Measurements from ENCODE around the gene PRTN3. TPM values are rescaled to one million over a fixed set of nuclear protein-coding genes. Genes with fewer than 3 reads are reported as not detected.
"Not testable (repeated sequence)": the region's sequence is repeated elsewhere in the genome, so short reads cannot be mapped to it uniquely, and the experiment has no call there.

The PRTN3 gene
- total RNA-seq, 6 experiments from 2014 or later: 2.3 to 2.9 TPM; not detected in 4

DNA sequence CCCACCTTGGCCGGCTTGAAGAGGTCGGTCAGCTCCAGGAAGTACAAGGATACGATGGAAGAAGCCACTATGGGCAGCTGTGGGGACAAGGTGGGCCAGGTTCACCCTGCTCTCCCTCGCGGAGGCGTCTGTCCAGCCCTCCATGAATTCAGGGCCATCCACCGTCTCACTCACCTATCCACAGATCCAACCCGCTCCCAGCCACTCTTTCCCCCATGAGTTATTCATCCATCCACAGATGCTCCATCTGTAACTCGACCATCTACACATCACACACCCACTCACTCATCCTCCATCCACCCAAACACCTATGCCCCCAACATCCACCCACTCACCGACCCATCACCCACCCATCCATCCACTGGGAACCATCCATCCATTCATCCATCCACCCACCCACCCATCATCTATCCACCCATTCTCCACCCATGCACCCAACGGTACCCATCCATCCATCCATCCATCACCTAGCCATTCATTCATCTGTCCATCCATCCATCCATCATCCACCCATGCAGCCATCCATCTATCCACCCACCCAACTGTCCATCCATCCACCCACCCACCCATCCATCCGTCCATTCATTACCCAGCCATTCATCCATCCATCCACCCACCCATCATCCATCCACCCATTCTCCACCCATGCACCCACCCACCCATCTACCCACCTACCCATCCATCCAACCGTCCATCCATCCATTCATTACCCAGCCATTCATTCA is 24.9 kb upstream of the PRTN3 start:
- intact Hi-C loops (cut with DNase I): no loop called here

GRCh38 chr19:816500-816857 is 24.3 kb upstream of the PRTN3 start:
- peaks cover 0 to 1% (median 0%) of the 10 kb centered on the region in 4 donors for H3K4me1 ChIP-seq
- DNase-seq: no peak
- 70% methylated on average over 2 of the region's 2 CpGs for WGBS (ENCODE audit: insufficient coverage, low coverage, low lambda C conversion rate, missing lambda C conversion rate)
- intact Hi-C loops (cut with DNase I): no loop called here
- ATAC-seq: no peak
- H3K9me3 ChIP-seq: no peaks in the 10 kb centered on the region
- H3K4me3 ChIP-seq: no peak overlapping the region
- no peak overlapping the region for H3K27ac ChIP-seq
- H3K27me3 ChIP-seq: no peaks in the 10 kb centered on the region
- peaks cover 0 to 9% (median 2%) of the 10 kb centered on the region in 4 donors for H3K36me3 ChIP-seq
- TF ChIP-seq, protein P1, sequence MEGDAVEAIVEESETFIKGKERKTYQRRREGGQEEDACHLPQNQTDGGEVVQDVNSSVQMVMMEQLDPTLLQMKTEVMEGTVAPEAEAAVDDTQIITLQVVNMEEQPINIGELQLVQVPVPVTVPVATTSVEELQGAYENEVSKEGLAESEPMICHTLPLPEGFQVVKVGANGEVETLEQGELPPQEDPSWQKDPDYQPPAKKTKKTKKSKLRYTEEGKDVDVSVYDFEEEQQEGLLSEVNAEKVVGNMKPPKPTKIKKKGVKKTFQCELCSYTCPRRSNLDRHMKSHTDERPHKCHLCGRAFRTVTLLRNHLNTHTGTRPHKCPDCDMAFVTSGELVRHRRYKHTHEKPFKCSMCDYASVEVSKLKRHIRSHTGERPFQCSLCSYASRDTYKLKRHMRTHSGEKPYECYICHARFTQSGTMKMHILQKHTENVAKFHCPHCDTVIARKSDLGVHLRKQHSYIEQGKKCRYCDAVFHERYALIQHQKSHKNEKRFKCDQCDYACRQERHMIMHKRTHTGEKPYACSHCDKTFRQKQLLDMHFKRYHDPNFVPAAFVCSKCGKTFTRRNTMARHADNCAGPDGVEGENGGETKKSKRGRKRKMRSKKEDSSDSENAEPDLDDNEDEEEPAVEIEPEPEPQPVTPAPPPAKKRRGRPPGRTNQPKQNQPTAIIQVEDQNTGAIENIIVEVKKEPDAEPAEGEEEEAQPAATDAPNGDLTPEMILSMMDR (IDR thresholded peaks at IDR 0.05): no peak
- no peak for TF ChIP-seq POLR2A (IDR thresholded peaks at IDR 0.05)

More for the DNA sequence above, 24.9 kb upstream of the PRTN3 start:
- H3K4me1 ChIP-seq: no peaks in the 10 kb centered on the region
- no peaks in the 10 kb centered on the region for H3K27me3 ChIP-seq
- TF ChIP-seq, protein P1 (IDR thresholded peaks at IDR 0.05): no peak
- WGBS (ENCODE audit: insufficient coverage, low coverage, low lambda C conversion rate, missing lambda C conversion rate): 98% methylated on average over 5 of the region's 13 CpGs
- no peaks in the 10 kb centered on the region for H3K9me3 ChIP-seq
- peaks cover 3 to 14% (median 6%) of the 10 kb centered on the region in 4 donors for H3K36me3 ChIP-seq
- no peak for DNase-seq
- no peak overlapping the region for H3K4me3 ChIP-seq
- no peak overlapping the region for H3K27ac ChIP-seq
- ATAC-seq: no peak

- DNase-seq; H3K36me3 ChIP-seq; intact Hi-C loops (cut with DNase I); H3K9me3 ChIP-seq; H3K4me1 ChIP-seq; ATAC-seq; H3K4me3 ChIP-seq; H3K27ac ChIP-seq; H3K27me3 ChIP-seq: not testable (repeated sequence)
- 78% methylated on average over 3 of the region's 5 CpGs for WGBS (ENCODE audit: insufficient coverage, low coverage, low lambda C conversion rate, missing lambda C conversion rate)
These were observed 20.6 kb upstream of the PRTN3 start for GRCh38 chr19:820212-820611.

- DNase-seq: no peak
- H3K4me3 ChIP-seq: no peak overlapping the region
- intact Hi-C loops (cut with DNase I): no loop called here
- WGBS (ENCODE audit: insufficient coverage, low coverage, low lambda C conversion rate, missing lambda C conversion rate): 0% methylated on average over 1 of the region's 64 CpGs
- no peak overlapping the region for H3K27ac ChIP-seq
- H3K9me3 ChIP-seq: no peaks in the 10 kb centered on the region
- no peaks in the 10 kb centered on the region for H3K36me3 ChIP-seq
- ATAC-seq: peak in 1 of 4 donors; percentile 19
- H3K27me3 ChIP-seq: peaks cover 0 to 5% of the 10 kb centered on the region in 2 donors
- no peak for TF ChIP-seq POLR2A (IDR thresholded peaks at IDR 0.05)
- TF ChIP-seq, protein P1 (IDR thresholded peaks at IDR 0.05): no peak
- H3K4me1 ChIP-seq: peaks cover 0 to 6% (median 0%) of the 10 kb centered on the region in 4 donors
These were observed 19.5 kb upstream of the PRTN3 start for GRCh38 chr19:821231-821824.

DNA sequence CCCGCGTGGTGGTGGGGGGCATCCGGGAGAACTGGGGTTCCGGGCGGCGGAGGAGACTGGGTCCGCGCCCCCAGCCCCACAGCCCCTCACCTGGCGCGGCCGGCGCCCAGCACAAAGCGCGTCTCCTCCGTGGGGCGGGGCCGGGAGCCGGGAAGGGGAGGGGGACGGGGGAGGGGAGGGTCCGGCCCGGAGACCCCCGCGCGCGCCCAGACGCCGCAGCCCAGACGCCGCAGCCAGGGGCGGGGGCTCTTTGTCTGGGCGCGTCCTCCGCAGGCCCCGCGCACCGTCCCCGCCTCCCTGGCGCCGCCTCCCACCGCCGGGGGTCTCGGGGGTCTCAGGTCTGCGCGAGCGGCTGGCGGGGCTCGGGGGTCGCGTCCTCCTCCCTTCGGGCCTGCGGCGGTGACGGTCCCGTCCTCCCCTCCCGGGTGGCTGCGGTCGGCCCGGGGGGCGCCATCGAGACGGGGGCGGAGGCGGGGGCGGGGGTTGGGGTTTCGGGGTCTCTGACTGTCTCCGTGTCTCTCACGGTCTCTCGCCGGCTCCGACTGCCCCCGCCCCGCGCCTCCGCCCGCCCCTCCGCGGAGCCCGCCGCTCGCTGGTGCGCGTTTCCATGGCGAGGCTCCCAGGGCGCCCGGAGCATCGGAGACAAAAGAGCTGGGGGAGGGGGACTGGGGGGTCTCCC is 18.8 kb upstream of the PRTN3 start, which contains the start of gene PLPPR3:
PLPPR3 (minus strand) TSS at position 131 of the 679 bp plus-strand sequence. CDS start 396 bp downstream, outside the sequence.
- peaks cover 0 to 5% of the 10 kb centered on the region in 2 donors for H3K27me3 ChIP-seq
- WGBS (ENCODE audit: insufficient coverage, low coverage, low lambda C conversion rate, missing lambda C conversion rate): 0% methylated on average over 3 of the region's 86 CpGs
- no peak for TF ChIP-seq POLR2A (IDR thresholded peaks at IDR 0.05)
- TF ChIP-seq, protein P1 (IDR thresholded peaks at IDR 0.05): no peak
- no peak for ATAC-seq
- no peaks in the 10 kb centered on the region for H3K9me3 ChIP-seq
- H3K4me1 ChIP-seq: peaks cover 0 to 6% (median 0%) of the 10 kb centered on the region in 4 donors
- no peaks in the 10 kb centered on the region for H3K36me3 ChIP-seq
- no peak for DNase-seq
- intact Hi-C loops (cut with DNase I): no loop called here
- no peak within 1 kb of the TSS for H3K4me3 ChIP-seq
- H3K27ac ChIP-seq: no peak within 1 kb of the TSS
